OCI-M2 (cell line): ENCODE results near the gene PARP16.

ENCODE experiments used
- DNase-seq: peaks from one replicate; lab custom pipeline; 2025; ENCODE audit not compliant: unreplicated experiment; lab: John Stamatoyannopoulos, UW

The PARP16 gene, protein sequence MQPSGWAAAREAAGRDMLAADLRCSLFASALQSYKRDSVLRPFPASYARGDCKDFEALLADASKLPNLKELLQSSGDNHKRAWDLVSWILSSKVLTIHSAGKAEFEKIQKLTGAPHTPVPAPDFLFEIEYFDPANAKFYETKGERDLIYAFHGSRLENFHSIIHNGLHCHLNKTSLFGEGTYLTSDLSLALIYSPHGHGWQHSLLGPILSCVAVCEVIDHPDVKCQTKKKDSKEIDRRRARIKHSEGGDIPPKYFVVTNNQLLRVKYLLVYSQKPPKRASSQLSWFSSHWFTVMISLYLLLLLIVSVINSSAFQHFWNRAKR

DNA sequence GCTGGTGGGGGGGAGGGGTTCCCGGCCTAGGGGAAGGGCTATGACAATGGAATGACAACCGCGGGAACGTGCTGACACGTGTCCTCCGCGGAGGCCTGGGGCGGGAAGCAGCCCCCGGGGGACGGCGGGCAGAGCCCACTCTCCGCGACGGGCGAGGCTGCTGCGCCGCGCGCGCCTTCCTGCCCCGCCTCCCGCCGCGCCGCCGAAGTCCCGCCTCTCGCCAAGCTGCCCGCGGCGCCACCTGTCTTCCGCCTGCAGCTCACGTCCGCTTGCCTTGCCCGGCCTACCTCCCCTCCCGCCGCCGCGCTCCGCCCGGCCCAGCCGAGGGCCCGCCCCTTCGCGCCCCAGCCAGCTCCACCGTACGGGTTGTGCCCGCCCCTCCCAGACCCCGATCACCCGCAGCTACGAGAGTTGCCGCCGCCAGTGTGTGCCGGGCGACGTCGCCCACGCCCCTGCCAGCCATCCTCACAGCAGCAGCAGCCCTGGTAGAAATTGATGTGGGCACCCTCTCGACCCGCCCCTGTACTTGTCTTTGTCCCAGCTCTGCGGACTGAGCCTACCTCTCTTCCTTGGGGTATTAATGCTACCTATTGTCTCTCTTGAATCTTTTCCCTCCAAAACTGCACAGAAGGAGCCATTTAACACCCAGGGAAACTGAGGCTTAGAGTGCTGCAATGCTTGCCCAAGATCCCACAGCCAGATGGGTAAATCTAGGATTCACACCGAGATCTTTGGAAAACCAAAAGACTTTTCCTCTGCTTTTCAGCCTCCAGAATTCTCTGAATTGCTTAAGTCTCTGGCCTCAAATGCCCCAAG is at the start of gene PARP16:
Gene PARP16 (minus strand): TSS at position 180 of the 816 bp plus-strand sequence. CDS start 457 bp downstream, outside the sequence.
- no peak for DNase-seq

DNA sequence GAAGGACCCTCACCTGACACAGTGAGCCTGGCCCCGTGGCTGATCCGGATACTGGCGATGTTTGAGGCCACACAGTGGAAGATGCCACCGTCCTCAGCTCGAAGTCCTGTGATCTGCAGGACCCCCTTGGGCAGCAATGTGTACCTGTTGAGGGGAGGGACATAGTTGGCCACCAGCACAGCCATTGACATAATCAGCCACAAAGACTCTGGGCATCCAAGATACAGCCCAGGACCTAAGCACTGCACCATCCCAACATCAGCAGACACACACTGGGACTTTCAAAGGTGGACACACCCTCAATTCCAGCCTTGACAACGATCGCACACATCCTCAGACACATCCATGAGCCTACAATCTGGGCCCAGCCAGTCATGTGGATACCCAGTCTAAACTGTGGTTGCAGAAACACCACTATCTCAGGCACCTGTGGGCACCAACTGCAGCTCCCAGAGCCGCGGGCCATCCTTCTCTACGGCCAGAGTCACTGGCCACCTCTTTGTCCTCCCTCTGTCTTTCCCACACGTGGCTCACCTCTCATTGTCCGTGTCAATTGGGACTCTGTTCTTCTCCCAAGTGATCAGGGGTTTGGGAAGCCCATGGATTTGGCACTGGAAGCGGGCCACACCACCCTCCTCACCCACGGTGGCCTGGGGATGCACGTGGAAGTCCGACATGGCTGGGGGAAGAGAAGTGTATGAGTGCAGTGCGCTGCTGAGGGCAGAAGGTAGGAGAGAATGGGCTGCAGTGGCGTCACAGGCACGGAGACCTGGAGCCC is 48.8 kb upstream of the PARP16 start:
- no peak for DNase-seq

DNA sequence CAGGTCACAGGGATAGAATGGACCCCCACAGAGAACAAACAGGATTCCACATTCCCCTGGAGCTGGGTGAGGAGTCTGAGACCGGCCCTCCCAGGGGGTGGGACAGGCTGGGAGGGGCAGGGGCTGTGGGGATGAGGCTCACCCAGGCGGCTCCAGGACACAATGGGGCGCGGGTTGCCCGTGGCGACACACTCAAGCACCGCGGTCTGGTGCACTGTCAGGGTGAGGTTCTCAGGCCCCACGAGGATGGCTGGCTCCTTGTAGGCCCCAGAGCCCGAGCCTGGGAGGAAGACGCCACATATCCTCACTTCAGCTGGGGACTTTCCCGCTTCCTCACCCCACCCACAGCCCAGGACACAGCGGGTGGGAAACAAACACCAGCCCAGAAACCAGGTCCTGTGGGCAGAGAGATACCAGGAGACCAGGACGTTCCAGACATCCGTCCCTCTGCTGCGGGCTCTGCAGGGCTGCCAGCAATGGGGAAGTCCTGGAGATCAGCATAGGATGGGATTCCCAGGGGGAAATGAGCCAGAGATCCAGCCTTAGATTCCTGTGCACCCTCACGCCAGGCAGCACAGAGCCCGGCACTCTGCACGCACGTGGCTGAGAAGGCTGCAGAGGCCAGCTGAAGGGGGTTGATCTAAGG is 48.0 kb upstream of the PARP16 start:
- DNase-seq = no peak

DNA sequence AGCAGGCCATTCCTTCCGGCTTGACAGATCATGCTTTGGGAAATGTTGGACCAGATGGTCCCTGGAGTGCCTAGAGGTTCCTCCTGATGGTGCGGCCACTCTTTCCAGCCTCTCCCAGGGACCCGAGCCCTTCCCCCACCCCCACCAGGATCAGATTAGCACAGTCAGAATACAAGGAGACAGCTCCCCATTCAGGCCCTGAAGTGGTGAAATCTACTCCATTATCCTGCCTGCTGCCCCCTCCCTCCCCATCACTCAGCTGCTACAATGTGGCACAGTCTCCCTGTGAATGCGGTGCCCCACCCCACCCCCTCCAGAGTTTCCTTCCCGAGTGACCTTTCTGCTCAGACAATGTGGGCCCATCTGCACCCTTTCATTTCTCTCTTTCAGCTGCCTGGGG is 47.2 kb upstream of the PARP16 start:
- DNase-seq = no peak

DNA sequence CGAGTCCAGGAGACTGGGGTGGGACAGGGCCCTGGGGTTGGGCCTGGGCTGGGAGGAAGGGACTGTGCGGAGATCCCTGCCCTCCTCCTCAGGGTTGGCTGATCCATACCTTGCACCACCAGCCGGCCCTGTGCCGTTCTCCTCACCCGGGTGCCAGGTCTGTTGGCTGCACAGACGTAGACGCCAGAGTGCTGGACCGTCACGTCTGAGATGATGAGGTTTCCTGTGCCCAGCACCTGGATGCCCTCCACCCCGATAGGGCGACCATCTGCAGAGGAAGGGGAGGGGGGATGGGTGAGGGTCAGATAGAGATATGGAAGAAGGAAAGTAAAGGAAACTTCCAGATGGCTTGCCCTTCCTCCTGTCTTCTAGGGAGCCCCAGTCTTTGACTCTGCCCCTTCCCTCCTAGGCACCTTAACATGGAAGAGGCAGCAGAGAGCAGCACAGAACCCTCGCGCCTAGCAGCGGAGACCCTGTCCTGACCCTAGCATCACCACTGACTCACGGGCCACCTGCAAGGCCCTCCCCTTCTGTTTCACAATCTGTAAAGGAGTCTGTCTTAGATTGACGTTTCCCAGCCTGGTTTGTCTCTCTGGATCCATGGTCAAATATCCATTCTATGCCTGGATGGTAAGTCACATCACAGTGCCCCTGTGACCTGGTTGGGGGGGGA is 46.6 kb upstream of the PARP16 start:
- no peak for DNase-seq

DNA sequence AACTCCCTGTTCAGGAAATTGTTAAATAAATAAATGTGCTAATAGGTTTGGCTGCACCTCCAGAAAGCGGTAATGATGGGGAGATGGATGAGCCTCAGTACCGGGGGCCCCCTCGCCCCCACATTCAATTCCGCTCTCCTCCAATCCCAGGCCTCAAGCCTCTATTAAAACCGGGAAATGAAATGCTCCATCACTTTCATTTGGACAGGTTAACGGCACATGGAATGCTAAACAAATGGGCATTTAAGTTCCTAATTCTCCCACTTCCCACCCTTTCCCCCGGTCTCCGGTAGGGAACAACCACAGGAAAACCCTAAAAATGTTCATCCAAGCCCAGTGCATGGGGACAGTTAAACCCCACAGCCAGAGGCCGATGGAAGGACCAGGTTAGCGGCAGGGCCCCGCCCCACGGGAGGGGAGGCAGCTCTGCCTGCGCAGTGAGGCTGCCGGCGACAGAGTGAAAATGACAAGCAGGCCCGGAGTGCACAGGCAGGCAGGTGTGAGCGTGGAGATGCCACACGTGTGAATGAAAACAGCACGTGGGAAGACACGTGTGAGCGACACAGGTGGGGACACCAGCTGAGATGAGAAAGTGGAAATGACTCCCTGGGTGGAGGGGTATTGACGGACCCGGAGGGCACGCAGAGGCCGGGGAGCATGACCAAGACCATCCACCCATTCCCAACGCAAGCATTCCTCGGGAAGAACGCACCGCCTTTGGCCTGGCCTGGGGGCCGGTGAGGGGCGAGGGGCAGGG is 45.9 kb upstream of the PARP16 start:
- DNase-seq = no peak

DNA sequence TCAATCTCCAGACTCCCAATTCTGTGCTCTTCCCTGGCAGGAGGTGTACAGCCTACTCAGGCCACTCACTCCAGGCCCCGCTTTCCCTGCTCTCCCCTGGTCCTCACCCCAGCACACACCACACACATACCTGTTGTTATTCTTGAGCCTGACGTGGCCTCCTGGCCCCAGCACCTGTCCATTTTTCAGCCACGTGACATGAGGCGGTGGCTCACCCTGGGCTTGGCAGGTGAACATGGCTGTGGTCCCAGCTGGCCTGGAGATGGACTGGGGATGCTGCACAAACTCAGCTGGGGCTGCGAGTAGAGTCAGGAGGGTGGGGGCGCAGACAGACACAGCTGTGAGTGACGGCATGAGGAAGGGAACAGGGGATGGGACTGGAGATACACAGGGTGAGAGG is 45.1 kb upstream of the PARP16 start:
- DNase-seq = no peak

DNA sequence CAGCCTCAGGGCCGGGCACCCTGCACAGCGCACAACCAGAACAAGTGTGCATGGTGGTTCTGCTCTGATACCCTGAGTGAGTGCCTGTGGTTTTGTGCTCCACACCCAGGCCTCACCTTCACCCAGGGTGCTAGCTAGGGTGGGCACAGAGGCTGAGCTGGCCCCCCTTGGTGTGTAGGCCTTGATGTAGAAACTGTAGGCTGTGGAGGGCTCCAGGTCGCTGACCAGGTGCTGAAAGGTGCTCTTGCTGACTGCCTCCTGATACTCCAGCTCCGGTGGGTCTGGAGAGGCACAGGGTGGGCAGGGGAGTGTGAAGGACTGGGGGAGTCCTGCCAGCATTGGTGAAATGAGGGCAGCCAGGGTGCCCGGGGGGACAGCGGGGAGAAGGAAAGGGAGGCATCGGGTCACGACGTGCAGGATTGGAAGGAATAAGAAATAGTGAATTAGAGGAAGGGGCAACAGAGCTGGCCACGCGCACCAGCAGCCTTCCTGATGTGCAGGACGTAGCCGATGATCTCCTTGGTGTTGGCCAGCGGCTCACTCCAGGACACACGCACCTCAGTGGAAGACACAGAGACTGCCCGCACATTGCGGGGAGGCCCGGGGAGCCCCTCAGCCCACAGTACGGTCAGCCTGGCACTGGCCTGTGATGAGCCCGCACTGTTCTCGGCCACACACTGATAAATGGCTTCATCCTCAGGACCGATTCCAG is 44.4 kb upstream of the PARP16 start:
- no peak for DNase-seq

DNA sequence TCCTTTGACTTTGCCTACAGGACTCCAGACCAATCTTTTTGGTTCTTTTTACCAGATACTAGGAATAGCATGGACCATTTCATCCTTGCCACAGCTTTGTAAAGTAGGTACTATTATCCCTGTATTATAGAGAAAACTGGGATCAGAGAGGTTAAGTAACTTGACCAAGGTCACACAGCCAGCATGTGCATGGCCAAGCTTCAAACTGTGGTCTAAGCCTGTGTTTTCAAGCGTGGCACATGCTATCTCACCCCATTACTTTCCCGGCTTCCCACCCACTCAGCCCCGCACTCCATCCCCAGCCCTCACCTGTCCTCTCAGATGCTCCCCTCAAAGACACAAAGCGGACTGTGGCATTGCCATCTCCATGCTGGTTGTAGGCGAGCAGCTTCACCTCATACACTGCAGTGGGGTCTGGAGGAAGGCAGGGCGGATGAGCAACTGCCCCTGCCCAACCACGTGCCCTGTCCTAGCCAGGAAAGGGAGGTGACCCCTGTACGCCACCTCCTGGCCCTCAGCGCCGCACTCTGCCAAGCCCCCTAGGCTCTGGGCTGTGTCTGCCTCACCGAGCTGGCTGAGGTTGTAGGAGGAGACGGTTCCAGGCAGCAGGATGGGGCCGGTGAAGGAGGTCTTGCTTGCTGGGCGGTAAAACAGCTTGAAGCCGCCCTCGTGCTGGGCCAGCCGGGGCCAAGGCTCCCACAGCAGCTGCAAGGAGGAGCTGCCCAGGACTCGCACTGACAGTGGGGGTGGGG is 43.5 kb upstream of the PARP16 start:
- DNase-seq = no peak

DNA sequence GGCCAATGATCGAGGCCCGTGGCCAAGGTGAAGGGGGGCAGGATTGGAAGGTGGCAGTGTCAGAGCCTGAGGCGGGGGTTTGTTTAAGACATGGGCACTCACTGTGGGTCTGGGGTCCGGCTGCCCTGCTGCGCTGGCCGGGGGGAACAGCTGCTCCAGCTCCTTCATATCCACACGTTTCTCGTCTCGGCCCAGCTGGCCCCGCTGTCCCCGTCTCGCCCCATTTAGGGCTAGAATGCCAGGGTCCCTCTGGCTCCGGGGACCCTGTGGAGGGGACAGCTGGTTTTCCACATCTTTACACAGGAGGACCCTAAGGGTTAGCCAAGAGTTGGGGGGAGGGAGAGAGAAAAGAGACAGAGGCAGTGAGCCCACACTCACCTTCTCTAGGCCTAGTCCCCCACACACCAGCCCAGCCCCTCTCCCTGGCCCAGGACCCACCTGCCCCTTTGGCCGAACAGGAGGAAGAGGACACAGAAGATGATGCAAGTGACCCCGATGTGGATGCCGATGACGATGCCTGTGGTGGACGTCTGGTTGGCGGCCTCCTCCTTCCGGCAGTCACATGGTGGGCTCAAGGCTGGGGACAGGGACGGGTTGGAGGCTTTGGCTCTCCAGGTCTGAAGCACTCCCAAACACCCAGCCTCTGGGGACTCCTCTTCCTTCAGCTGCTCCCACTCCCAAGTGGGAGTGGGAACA is 42.8 kb upstream of the PARP16 start:
- DNase-seq = no peak

DNA sequence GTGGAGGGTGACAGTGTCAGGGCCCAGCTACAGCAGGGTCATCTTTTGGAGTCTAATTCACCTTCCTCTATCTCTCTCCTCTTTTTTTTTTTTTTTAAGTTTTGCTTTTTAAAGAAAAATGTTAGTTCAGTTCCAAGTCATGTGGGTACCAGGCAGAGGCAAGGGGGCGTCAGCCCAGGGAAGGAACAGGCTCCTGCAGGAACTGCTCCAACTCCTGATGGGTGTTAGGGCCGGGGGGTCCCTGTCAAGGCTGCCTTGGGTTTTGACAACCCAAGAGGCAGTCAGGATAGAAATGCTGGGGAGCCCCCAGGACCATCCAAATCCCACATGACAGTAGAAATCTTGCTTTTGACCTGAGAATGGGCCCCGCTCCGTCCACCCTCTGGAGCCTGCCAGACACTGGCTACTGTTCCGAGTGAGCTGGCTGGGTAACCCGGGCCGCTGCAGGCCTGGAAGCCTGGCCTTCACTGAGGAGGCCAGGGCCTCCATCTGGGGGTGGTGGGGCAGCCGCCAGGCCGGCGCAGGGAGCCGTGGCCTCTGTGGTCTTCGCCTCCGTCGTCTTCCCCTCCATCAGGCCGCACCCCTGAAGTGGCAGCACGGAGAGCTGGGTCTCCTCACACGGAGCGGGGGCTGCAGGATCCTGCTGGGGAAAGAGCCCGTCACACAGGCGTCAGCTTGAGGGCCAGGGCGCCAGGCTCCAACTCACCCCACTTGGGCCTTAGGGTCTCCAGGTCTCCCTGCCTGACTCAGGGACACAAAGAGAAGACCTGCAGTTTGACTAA is 42.0 kb upstream of the PARP16 start:
- DNase-seq = no peak

DNA sequence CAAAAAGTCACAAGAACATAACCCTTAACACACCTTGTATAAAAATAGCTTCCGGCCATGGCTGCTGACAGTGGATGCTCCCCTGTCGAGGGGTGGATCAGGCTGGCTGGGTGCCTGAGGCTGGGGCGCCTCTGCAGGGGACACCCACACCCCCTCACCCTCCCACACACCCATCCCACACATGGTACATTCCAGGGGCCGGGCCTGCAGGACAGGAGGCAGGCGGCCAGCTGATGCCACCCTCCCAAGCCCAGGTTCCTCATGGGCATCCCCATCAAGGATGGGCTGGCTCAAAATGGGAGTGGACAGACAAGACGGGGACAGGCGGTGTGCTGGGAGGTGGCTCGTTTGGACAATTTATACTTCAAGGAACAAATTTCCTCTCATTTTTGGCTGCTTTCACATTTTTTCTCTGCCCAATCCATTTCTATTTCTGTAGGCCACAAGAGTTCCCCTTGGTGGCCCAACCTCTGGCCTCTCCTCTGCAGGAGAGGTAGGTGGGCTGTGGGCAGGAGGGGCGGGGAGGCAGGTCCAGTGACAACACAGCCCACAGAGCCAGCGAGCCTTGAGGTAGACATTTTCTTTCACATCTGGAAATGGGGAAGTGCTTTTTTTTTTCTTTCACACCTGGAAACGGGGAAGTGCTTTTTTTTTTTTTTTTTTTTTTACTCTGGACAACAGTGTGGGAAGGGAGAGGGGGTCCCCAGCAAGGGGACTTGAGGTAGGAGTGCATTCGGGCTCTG is 41.1 kb upstream of the PARP16 start:
- no peak for DNase-seq

DNA sequence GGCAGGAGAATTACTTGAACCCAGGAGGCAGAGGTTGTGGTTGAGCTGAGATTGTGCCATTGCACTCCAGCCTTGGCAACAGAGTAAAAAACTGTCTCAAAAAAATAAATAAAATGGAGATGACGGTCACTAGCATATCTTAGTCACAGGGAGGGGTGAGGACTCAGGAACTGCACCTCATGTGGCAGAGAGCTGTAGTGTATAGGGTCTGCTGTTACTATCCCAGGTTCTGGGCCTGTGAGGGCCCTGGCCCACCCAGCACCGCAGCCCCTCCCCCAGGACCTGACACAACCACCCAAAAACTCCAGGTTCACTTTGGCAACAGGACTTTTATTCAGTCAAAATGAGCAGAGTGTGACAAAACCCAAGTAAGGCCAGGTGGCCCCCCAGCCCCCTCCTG is 40.1 kb upstream of the PARP16 start:
- DNase-seq = no peak

DNA sequence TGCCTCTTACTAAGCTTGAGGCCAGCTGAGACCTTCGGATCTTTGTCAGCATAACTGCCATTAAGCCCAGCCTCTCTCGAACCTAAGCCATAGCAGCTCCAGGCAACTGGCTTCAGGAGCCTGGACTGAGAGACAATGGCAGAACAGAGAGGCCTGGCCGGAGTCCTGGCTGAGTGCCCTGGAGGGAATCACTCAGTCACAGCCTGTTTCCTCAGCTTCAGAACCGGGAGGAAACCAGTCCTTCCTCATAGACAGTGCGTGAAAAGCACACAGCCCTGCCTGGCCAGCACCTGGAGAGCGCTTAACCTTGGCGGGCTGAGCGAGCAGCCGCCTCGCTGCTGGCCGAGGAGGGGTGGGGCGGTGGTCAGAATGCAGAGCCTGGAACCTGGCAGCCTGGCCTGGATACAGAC is 39.4 kb upstream of the PARP16 start:
- DNase-seq = no peak

DNA sequence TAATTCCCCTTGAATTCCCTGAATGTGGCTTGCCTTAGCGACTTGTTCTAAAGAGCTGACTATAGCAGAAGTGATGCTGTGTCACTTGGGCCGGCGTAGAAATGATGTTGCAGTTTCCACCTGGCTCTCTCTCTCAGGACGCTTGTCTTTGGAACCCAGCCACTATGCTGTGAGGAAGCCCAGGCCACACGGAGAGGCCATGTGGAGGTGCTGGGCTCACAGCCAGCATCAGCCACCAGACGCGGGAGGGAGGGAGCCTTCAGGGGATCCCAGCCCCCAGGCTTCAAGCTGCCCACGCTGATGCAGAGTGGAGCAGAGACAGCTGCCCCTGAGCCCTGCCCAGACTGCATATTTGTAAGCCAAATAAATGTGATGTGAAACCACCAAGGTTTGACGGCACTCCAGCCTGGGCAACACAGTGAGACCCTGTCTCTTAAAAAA is 36.4 kb upstream of the PARP16 start:
- DNase-seq = no peak

DNA sequence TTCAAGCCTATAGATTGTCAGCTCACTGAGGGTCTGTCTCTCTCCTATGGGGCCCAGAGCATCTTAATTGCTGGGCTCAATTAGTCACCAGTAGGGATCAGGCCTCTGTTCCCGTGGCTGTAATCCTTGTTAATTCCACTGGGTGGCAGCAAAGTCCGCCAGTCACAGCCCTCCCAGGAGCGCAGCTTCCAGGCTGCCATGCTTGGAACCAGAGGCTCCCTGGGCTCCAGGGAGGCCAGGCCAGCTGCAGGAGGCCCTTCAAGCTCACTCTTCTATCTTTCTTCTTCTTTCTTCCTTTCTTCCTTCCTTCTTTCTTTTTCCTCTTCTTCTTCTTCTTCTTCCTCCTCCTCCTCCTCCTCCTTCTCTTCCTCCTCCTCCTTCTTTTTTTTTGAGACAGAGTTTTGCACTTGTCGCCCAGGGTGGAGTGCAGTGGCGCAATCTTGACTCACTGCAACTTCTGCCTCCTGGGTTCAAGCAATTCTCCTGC is 32.2 kb upstream of the PARP16 start:
- no peak for DNase-seq
